H1 (cell line): Measurements from ENCODE around the gene TMPRSS11E.
"Not testable (repeated sequence)": the region's sequence is repeated elsewhere in the genome, so short reads cannot be mapped to it uniquely, and the experiment has no call there.

ENCODE experiments used
- ASH2L ChIP-seq: fragments of 200-600, 300-600 bp; sonication (generic); IDR thresholded peaks from one replicate; pipeline ENCODE4 v1.7.1; 2017; ENCODE audit warnings: low read length
- E2F6 ChIP-seq: IDR thresholded peaks from 2 replicates; pipeline ENCODE4 v1.6.1; 2012; ENCODE audit warnings: inconsistent platforms
- EP300 ChIP-seq, 2 experiments: IDR thresholded peaks; 1 replicate in 1 of 2; 2 replicates in 1 of 2; pipeline ENCODE4 v1.6.1; 2011 to 2012; ENCODE audit warnings: low read depth in 2 of 2, low read length in 2 of 2, mild to moderate bottlenecking in 2 of 2, borderline replicate concordance in 1 of 2, inconsistent platforms in 1 of 2, moderate library complexity in 1 of 2
- JUN ChIP-seq: IDR thresholded peaks from 2 replicates; pipeline ENCODE4 v1.6.1; 2011; ENCODE audit warnings: low read depth, mild to moderate bottlenecking, improper control_type of control experiment, low read length
- RAD21 ChIP-seq, 2 experiments: IDR thresholded peaks in 1 of 2; conservative IDR thresholded peaks in 1 of 2; 2 replicates each; pipeline ENCODE4 v1.6.1; 2011; ENCODE audit warnings: low read depth in 2 of 2, low read length in 2 of 2, improper control_type of control experiment in 1 of 2, inconsistent platforms in 1 of 2, mild to moderate bottlenecking in 1 of 2, moderate library complexity in 1 of 2
- RNF2 ChIP-seq: fragments of 200-900, 300-1000 bp; sonication (generic); IDR thresholded peaks from 2 replicates; pipeline ENCODE4 v1.7.1; 2016; ENCODE audit warnings: borderline replicate concordance, low read depth, mild to moderate bottlenecking, antibody characterized with exemption, low read length; ENCODE audit not compliant: poor library complexity, severe bottlenecking; ENCODE audit errors: missing control alignments
- TBP ChIP-seq: IDR thresholded peaks from 2 replicates; pipeline ENCODE4 v1.6.1; 2011; ENCODE audit warnings: low read depth, low read length, improper control_type of control experiment
- TEAD4 ChIP-seq: IDR thresholded peaks from 2 replicates; pipeline ENCODE4 v1.6.1; 2012; ENCODE audit warnings: low read depth, low read length, inconsistent platforms, mixed read lengths
- TF ChIP-seq, protein P1 (sequence below), 3 experiments: IDR thresholded peaks; 1 replicate in 2 of 3; 2 replicates in 1 of 3; pipeline versions ENCODE4 v1.5.1 to v1.6.1; 2011; ENCODE audit warnings: low read length in 3 of 3, mild to moderate bottlenecking in 3 of 3, inconsistent platforms in 2 of 3, low read depth in 1 of 3, moderate library complexity in 1 of 3; ENCODE audit not compliant: insufficient read depth in 1 of 3; ENCODE audit errors: control extremely low read depth in 1 of 3

DNA sequence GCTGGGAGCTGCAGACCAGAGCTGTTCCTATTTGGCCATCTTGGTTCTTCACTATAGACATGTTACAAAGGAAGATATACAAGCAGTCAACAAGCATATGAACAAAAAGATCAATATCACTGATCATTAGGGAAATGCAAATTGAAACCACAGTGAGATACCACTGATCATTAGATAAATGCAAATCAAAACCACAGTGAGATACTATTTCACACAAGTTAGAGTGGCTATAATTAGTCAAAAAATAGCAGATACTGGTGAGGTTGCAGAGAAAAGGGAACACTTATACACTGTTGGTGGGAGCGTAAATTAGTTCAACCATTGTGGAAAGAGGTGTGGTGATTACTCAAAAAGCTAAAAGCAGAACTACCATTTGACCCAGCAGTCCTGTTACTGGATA lies 58.2 kb downstream of the TMPRSS11E start:
- TF ChIP-seq EP300 (IDR thresholded peaks at IDR 0.05; ENCODE audit: borderline replicate concordance in 1 of 2, low read depth in 2 of 2, low read length in 2 of 2); JUN; RNF2; RAD21 (IDR thresholded peaks at IDR 0.05 in 1 of 2, conservative IDR thresholded peaks at IDR 0.05 in 1 of 2; ENCODE audit: low read depth in 2 of 2, low read length in 2 of 2); ASH2L; TEAD4; E2F6; TBP: not testable (repeated sequence)
- TF ChIP-seq, protein P1, sequence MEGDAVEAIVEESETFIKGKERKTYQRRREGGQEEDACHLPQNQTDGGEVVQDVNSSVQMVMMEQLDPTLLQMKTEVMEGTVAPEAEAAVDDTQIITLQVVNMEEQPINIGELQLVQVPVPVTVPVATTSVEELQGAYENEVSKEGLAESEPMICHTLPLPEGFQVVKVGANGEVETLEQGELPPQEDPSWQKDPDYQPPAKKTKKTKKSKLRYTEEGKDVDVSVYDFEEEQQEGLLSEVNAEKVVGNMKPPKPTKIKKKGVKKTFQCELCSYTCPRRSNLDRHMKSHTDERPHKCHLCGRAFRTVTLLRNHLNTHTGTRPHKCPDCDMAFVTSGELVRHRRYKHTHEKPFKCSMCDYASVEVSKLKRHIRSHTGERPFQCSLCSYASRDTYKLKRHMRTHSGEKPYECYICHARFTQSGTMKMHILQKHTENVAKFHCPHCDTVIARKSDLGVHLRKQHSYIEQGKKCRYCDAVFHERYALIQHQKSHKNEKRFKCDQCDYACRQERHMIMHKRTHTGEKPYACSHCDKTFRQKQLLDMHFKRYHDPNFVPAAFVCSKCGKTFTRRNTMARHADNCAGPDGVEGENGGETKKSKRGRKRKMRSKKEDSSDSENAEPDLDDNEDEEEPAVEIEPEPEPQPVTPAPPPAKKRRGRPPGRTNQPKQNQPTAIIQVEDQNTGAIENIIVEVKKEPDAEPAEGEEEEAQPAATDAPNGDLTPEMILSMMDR (IDR thresholded peaks at IDR 0.05; ENCODE audit: control extremely low read depth in 1 of 3, insufficient read depth in 1 of 3, low read depth in 1 of 3, low read length in 3 of 3), result not testable (repeated sequence)
